ENCODE data around the gene HEY2. TPM values are rescaled to one million over a fixed set of nuclear protein-coding genes. Genes with fewer than 3 reads are reported as not detected.
"Not testable (repeated sequence)": the region's sequence is repeated elsewhere in the genome, so short reads cannot be mapped to it uniquely, and the experiment has no call there.

Gene HEY2
- total RNA-seq, result not detected in 2 replicates
- polyA plus RNA-seq, result not detected in 2 replicates
- not detected in 2 replicates for polyA plus RNA-seq (2012)
- polyA minus RNA-seq (ENCODE audit: low replicate concordance), result not detected in 2 replicates

- Histone ChIP-seq H3K27me3 (ENCODE audit: control insufficient read depth, insufficient read depth, low read length) (peaks cover 48% of the 10 kb centered on the region), H3K4me2 (ENCODE audit: extremely low read depth, insufficient read depth, low read length) (peak within 1 kb of the TSS; percentile 81), H3K9me3 (ENCODE audit: control insufficient read depth, insufficient read depth, low read depth, low read length) (no peaks in the 10 kb centered on the region), H3K4me1 (ENCODE audit: control insufficient read depth, extremely low read depth, insufficient read depth, low read length) (peaks cover 10% of the 10 kb centered on the region), H3K27ac (ENCODE audit: insufficient read depth, low read length) (no peak within 1 kb of the TSS), H4K20me1 (ENCODE audit: control insufficient read depth, extremely low read depth, insufficient read depth, low read length) (no peaks in the 10 kb centered on the region), H3K36me3 (ENCODE audit: control insufficient read depth, insufficient read depth, low read length) (no peaks in the 10 kb centered on the region), H3K79me2 (ENCODE audit: control insufficient read depth, insufficient read depth, low read length) (no peaks in the 10 kb centered on the region), H3K9ac (ENCODE audit: insufficient read depth, low read length) (no peak within 1 kb of the TSS), H3K4me3 (replicated peaks in 1 of 4; ENCODE audit: control extremely low read depth in 1 of 4, insufficient read depth in 1 of 4, low read depth in 3 of 4, low read length in 4 of 4) (peak within 1 kb of the TSS; percentile 60 to 70 (median 62)), H2AFZ (ENCODE audit: low read length) (peak within 1 kb of the TSS; percentile 74)
- DNase-seq (ENCODE audit: low read depth in 2 of 2), result peak; percentile 78 to 83
- no peak for TF ChIP-seq EZH2 (IDR thresholded peaks at IDR 0.05; ENCODE audit: low read length, missing control alignments)
- TF ChIP-seq CTCF (conservative IDR thresholded peaks at IDR 0.05 in 1 of 2, IDR thresholded peaks at IDR 0.05 in 1 of 2; ENCODE audit: low read depth in 1 of 2, low read length in 2 of 2), result no peak
These were observed at the start of gene HEY2 for GRCh38 chr6:125749173-125749864. TSS of gene HEY2 (plus strand) at chr6:125749632. CDS start at chr6:125749777, 145 bp downstream.

GRCh38 chr6:125700581-125701353, 48.7 kb upstream of the HEY2 start:
- H3K9me3 ChIP-seq (ENCODE audit: control insufficient read depth, insufficient read depth, low read depth, low read length), result no peaks in the 10 kb centered on the region
- TF ChIP-seq EZH2 (IDR thresholded peaks at IDR 0.05; ENCODE audit: low read length, missing control alignments) (no peak), CTCF (conservative IDR thresholded peaks at IDR 0.05 in 1 of 2, IDR thresholded peaks at IDR 0.05 in 1 of 2; ENCODE audit: low read depth in 1 of 2, low read length in 2 of 2) (no peak)

GRCh38 chr6:125701354-125701668, 48.1 kb upstream of the HEY2 start:
- H3K79me2 ChIP-seq (ENCODE audit: control insufficient read depth, insufficient read depth, low read length), result no peaks in the 10 kb centered on the region
- no peak overlapping the region for H3K4me3 ChIP-seq (replicated peaks in 1 of 4; ENCODE audit: control extremely low read depth in 1 of 4, insufficient read depth in 1 of 4, low read depth in 3 of 4, low read length in 4 of 4)
- H2AFZ ChIP-seq (ENCODE audit: low read length), result no peak overlapping the region
- no peaks in the 10 kb centered on the region for H4K20me1 ChIP-seq (ENCODE audit: control insufficient read depth, extremely low read depth, insufficient read depth, low read length)
- no peaks in the 10 kb centered on the region for H3K36me3 ChIP-seq (ENCODE audit: control insufficient read depth, insufficient read depth, low read length)
- H3K4me1 ChIP-seq (ENCODE audit: control insufficient read depth, extremely low read depth, insufficient read depth, low read length), result no peaks in the 10 kb centered on the region
- no peak for DNase-seq (ENCODE audit: low read depth in 2 of 2)
- no peak overlapping the region for H3K4me2 ChIP-seq (ENCODE audit: extremely low read depth, insufficient read depth, low read length)
- H3K9ac ChIP-seq (ENCODE audit: insufficient read depth, low read length), result no peak overlapping the region
- H3K27me3 ChIP-seq (ENCODE audit: control insufficient read depth, insufficient read depth, low read length), result no peaks in the 10 kb centered on the region
- H3K9me3 ChIP-seq (ENCODE audit: control insufficient read depth, insufficient read depth, low read depth, low read length), result no peaks in the 10 kb centered on the region
- no peak overlapping the region for H3K27ac ChIP-seq (ENCODE audit: insufficient read depth, low read length)
- no peak for TF ChIP-seq CTCF (conservative IDR thresholded peaks at IDR 0.05 in 1 of 2, IDR thresholded peaks at IDR 0.05 in 1 of 2; ENCODE audit: low read depth in 1 of 2, low read length in 2 of 2)
- no peak for TF ChIP-seq EZH2 (IDR thresholded peaks at IDR 0.05; ENCODE audit: low read length, missing control alignments)

More at GRCh38 chr6:125700581-125701353, 48.7 kb upstream of the HEY2 start:
- no peak overlapping the region for H3K4me2 ChIP-seq (ENCODE audit: extremely low read depth, insufficient read depth, low read length)
- H2AFZ ChIP-seq (ENCODE audit: low read length), result no peak overlapping the region
- H3K4me3 ChIP-seq (replicated peaks in 1 of 4; ENCODE audit: control extremely low read depth in 1 of 4, insufficient read depth in 1 of 4, low read depth in 3 of 4, low read length in 4 of 4), result no peak overlapping the region
- no peak overlapping the region for H3K9ac ChIP-seq (ENCODE audit: insufficient read depth, low read length)
- H3K36me3 ChIP-seq (ENCODE audit: control insufficient read depth, insufficient read depth, low read length), result no peaks in the 10 kb centered on the region
- no peaks in the 10 kb centered on the region for H3K79me2 ChIP-seq (ENCODE audit: control insufficient read depth, insufficient read depth, low read length)
- H3K4me1 ChIP-seq (ENCODE audit: control insufficient read depth, extremely low read depth, insufficient read depth, low read length), result no peaks in the 10 kb centered on the region
- no peak overlapping the region for H3K27ac ChIP-seq (ENCODE audit: insufficient read depth, low read length)
- H3K27me3 ChIP-seq (ENCODE audit: control insufficient read depth, insufficient read depth, low read length), result no peaks in the 10 kb centered on the region
- no peak for DNase-seq (ENCODE audit: low read depth in 2 of 2)
- no peaks in the 10 kb centered on the region for H4K20me1 ChIP-seq (ENCODE audit: control insufficient read depth, extremely low read depth, insufficient read depth, low read length)

GRCh38 chr6:125703882-125704281, 45.5 kb upstream of the HEY2 start:
- H3K27me3 ChIP-seq (ENCODE audit: control insufficient read depth, insufficient read depth, low read length); DNase-seq (ENCODE audit: low read depth in 2 of 2); H3K4me1 ChIP-seq (ENCODE audit: control insufficient read depth, extremely low read depth, insufficient read depth, low read length); H3K27ac ChIP-seq (ENCODE audit: insufficient read depth, low read length); H3K4me2 ChIP-seq (ENCODE audit: extremely low read depth, insufficient read depth, low read length); H3K4me3 ChIP-seq (replicated peaks in 1 of 4; ENCODE audit: control extremely low read depth in 1 of 4, insufficient read depth in 1 of 4, low read depth in 3 of 4, low read length in 4 of 4); H3K9ac ChIP-seq (ENCODE audit: insufficient read depth, low read length); H3K79me2 ChIP-seq (ENCODE audit: control insufficient read depth, insufficient read depth, low read length); H3K36me3 ChIP-seq (ENCODE audit: control insufficient read depth, insufficient read depth, low read length); H3K9me3 ChIP-seq (ENCODE audit: control insufficient read depth, insufficient read depth, low read depth, low read length); H2AFZ ChIP-seq (ENCODE audit: low read length); H4K20me1 ChIP-seq (ENCODE audit: control insufficient read depth, extremely low read depth, insufficient read depth, low read length): not testable (repeated sequence)
